Endothelial cell of hepatic sinusoid (primary cell): Measurements from ENCODE around the gene UBE2O.

Experiments
- in situ Hi-C: cut with HindIII; loops from 2 replicates; pipeline ENCODE4 v1.10.0; 2017; ENCODE audit warnings: low sequenced_read_pairs

UBE2O gene

DNA sequence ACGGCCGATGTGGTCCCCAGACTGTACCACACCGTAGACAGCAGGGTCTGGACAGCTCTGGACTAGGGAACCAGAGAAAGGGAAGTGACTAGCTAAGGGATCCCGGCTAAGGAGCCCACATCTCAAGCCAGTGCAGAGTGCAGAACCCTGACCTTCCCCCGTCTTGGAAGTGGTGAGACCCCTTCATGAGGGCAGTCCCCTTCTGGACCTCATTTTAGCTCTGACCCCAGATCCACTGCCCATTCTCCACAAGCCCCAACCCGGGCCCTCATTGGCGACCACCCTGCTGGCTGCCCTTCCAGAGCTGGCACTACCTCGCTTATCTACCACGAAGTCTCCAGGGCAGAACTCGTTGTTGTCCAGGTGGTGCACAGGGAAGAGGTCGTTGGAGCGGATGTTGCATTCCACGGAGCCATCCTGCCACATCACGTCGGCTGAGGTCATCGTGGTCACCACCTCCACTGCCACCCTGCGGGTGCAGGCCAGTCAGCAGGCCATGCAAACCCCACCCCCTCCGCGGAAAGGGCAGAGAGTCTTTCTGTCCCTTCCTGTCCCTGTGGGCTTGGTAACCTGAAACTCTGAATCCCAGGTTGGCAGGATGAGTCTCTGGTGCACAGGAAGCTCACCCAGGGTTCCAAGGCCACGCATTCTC, 54.3 kb downstream of the UBE2O start:
- in situ Hi-C loops: no loop called here

- in situ Hi-C loops: no loop called here
Observed at GRCh38 chr17:76397687-76398522, 55.0 kb downstream of the UBE2O start.

DNA sequence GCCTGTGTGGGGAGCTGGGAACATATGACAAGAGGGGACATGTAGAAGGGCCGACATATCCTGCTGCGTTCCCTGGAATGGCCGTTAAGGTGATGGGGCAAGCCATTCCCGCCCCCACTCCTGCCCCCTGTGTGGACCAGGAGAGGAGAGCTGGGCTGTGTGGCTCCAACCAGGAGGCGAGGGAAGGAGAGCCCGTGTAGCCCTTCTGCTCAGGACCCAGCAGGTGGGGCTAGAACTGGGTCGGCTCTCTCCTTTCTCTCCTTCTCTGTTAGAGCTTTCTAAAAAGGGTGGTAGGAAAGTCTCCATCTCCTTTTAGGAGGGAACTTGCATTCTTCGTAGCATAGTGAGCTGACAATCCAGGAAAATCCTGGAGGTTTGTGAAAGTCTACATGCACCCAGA, 55.8 kb downstream of the UBE2O start:
- in situ Hi-C loops: no loop called here

- in situ Hi-C loops: no loop called here
Observed at GRCh38 chr17:76395980-76396379, 57.0 kb downstream of the UBE2O start.

DNA sequence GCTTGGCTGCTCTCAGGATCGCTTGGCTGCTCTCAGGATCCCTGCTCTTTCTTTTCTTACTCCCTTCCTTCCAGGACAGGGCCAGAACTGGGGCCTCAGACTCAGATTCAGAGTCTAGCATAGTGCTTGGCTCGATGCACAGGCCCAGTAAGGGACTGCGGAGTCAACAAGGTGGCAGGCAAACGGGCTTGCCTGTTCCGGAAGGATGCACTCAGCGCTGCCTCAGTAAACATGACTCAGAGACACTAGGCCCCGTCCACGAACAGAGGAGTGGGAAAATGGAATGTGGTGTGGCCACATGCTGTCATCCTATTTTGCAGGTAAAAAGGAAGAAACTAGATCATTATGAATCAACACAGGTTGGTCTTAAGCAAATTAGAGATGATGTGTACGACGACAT, 58.8 kb downstream of the UBE2O start:
- in situ Hi-C loops: no loop called here

- in situ Hi-C loops: no loop called here
Observed at GRCh38 chr17:76391200-76391715, 61.7 kb downstream of the UBE2O start.

- in situ Hi-C loops: no loop called here
Observed at GRCh38 chr17:76390003-76390421, 62.9 kb downstream of the UBE2O start.

GRCh38 chr17:76388966-76389888, 63.7 kb downstream of the UBE2O start:
- in situ Hi-C loops: no loop called here

- in situ Hi-C loops: no loop called here
Observed at GRCh38 chr17:76386966-76387765, 65.8 kb downstream of the UBE2O start.

DNA sequence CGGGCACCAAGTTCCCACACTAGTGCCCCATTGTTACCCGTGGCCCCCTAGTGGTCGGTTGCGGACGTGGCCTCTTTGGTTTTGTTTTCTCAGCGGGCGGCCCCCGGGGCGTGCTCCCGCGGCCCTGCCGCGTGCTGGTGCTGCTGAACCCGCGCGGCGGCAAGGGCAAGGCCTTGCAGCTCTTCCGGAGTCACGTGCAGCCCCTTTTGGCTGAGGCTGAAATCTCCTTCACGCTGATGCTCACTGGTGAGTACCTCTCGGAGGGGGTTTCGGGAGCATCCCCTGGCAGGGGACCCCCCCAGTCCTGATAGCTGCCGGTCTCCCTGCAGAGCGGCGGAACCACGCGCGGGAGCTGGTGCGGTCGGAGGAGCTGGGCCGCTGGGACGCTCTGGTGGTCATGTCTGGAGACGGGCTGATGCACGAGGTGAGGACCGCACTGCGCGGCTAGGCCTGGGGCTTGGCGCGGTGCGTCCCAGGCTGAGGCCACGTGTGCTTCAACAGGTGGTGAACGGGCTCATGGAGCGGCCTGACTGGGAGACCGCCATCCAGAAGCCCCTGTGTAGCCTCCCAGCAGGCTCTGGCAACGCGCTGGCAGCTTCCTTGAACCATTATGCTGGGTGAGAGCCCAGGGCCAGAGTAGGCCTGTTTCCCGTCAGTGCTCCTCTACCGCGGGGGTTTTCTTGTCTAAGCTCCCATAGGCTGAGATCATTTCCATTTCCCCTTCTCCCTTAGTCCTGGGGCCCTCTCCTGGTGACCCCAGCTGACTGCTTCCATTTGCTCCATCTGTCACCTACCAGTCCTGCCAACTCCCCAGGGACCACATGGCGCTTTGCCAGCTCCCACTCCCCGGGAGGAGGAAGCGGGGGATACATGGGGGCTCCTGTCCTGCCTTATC, 66.8 kb downstream of the UBE2O start:
- in situ Hi-C loops: no loop called here

DNA sequence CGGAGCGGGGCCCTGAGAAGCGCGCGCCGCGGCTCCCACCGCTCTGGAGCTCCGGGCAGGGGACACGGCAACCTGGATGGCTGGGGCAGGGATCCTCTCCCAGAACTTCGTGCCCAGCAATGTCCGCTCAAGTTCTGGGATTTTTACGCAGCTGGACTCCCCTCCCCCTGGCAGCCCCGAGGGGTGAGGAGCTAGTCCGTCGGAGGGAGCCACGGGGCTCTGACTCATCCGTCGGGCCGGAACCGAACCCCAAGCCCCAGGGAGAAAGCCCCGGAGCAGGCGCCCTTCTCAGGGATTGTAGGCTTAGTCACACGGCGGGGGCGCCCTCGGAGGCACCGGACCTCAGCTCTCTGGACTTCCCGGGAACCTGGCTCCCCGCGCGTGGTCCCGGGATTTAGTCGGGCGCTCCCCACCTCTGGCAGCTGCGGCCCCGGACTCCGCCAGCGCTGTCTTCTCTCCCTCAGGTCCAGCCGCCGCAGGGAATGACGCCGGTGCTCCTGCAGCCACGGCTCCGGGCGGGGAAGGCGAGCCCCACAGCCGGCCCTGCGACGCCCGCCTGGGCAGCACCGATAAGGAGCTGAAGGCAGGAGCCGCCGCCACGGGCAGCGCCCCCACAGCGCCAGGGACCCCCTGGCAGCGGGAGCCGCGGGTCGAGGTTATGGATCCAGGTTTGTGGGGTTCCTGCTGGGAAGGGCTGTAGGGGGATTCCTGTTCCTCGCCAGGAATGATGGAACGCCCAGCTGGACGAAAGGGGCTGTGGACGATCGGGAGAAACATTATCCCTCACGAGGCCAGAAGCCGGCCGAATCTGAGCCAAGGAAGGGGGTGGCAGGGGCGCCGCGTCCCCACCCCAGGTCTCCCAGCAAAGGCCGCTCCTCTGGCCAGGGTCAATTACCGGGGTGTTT, 67.7 kb downstream of the UBE2O start:
- in situ Hi-C loops: no loop called here

DNA sequence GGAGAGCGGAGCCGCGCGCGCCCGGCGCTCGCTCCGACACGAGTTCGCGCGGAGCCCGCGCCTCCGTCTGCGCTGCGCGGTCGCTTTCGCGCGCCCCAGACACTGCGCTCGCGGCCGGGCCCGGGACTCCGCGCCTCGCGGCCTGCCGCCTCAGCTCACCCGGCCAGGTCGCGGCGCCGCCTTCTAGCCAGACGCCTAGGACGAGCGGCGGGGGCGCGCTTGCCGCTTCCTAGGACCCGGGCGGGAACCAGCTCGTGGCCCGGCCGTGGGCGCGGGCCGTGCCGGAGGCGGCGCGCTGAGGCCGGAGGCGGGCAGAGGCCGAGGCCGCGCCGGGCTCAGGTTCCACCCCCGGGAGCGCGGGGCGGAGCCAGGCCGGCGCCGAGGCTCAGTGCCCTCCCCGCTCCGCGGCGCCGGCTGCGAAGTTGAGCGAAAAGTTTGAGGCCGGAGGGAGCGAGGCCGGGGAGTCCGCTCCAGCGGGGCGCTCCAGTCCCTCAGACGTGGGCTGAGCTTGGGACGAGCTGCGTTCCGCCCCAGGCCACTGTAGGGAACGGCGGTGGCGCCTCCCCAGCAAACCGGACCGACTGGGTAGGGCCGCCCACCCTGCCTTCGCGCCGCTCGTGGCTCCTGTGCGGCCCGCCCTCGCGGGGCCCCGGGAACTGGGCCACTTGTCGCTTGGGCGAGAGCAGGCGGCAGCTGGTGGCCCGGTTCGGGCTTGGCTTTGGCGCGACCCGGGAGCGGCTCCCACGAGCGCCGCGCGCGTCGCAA, 68.5 kb downstream of the UBE2O start, which contains the start of gene SPHK1:
Gene SPHK1 (plus strand): TSS at position 388 of the 765 bp plus-strand sequence. CDS start 1,036 bp downstream, outside the sequence.
- in situ Hi-C loops: no loop called here

DNA sequence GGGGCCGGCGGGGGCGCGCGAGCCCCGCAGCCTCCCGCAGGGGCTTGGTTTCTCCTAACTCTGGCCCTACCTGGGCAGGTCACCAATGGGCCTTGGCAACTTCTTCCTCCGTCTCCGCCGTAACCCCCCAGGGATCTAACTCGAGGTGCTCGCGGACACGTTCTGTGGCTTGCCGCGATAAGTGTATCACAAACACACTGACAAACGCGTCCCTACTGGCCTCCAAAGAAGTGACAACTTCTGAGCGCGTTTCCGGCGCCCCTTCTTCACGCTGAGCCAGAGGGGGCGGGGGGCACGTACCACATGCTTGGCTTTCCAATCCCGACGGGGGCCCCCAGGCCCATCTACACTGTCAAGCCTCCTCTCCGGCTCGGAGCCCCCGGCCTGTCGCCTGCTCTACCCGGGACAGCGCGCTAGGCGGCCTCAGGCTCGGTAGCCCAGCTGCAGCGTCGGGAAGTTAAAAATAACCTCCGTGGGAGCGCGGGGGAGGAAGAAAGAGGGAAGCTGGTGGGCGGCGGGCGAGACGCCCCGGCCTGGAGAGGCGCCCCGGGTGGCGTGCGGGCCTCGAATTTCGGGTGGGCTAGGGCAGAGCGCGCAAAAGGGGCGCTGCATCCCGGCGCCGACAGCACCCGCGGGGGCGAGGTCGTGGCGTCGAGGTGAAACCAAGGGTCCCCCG, 69.3 kb downstream of the UBE2O start:
- in situ Hi-C loops: no loop called here

DNA sequence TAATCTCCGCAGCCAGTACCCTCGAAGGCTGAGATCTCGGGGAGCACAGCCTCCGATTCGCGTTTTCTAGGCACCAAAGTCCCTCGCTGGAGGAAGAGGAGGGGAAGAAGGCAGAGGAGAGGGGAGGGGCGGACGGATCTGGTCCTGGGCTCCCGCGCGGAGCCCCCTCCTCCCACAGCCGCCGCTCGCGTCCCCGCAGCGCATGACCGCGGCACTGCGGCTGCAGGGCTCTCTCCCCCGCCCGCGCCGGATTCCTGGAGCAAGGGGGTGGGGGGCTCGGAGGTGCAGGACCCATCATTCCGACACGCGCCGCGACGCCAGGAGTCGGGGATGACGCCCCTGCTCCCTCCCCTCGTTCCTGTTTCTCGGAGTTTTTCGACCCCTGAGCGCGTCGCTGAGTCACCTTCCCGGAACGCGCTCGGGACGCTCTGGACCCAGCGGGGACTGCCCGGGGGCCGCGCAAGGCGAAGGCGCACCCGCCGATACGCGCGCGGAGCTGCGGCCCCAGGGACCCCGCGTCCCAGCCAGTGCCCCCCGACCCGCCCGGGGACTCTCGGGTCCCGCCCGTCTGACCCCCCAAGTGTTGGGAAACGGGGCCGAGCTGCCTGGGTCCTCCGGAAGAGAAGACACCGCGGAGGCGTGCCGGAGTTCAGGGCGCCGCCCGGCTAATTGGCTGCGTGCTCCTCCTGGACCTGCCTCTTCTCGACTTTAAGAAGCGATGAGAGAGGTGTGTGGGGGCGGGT, 70.0 kb downstream of the UBE2O start:
- in situ Hi-C loops: no loop called here

GRCh38 chr17:76382351-76382802, 70.6 kb downstream of the UBE2O start:
- in situ Hi-C loops: no loop called here
